Adrenal gland (tissue), 5 donors: ENCODE results near the gene PERM1.

ENCODE experiments used
- POLR2A ChIP-seq, 2 donors: fragments of 450-650 bp; IDR thresholded peaks; one replicate each; pipeline ENCODE4 v1.6.1; 2017; ENCODE audit warnings: antibody characterized with exemption in 2 of 2, mild to moderate bottlenecking in 2 of 2, moderate library complexity in 1 of 2
- TF ChIP-seq, protein P1 (sequence below), 6 experiments: fragments of 450-650 bp in 4 of 6; fragments of 200-600 bp in 2 of 6; sonication (generic) in 1 of 6; IDR thresholded peaks; 1 replicate in 5 of 6; 2 replicates in 1 of 6; pipeline versions ENCODE4 v1.5.1 to v1.8.0; 2016 to 2021; ENCODE audit warnings: antibody characterized with exemption in 6 of 6, mild to moderate bottlenecking in 2 of 6, moderate library complexity in 1 of 6
- donor health status: DM: no; HTN: no; CAD: no.

DNA sequence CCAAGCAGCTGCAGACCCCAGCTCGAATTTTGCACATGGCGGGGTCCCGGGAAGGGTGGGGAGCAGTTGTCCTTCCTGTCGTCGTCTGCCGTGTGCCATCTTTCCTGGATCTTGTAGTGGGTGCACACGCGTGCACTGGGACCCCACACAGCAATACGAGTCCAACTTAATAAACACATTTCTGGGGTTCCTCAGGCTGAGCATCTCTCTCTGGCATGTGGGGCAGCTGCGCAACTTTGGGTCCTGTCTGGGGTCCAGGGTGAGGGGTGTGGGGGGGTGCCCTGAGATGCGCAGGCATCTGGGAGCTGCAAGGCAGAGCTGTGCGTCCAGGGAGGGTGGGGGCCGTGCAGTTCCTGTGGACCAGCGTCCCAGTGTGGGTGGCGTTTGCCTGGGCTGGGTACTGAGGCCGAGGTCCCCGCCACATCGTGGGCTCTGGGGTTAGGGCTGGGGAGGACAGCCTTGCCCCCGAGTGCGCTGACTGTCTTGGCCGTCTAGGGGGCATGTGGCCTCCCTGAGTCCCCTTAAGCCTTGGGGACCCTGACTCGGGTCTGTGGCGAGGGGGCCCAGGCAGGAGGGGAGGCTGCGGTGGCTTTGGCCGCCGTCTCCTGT lies 16.3 kb downstream of the PERM1 start:
- TF ChIP-seq, protein P1, sequence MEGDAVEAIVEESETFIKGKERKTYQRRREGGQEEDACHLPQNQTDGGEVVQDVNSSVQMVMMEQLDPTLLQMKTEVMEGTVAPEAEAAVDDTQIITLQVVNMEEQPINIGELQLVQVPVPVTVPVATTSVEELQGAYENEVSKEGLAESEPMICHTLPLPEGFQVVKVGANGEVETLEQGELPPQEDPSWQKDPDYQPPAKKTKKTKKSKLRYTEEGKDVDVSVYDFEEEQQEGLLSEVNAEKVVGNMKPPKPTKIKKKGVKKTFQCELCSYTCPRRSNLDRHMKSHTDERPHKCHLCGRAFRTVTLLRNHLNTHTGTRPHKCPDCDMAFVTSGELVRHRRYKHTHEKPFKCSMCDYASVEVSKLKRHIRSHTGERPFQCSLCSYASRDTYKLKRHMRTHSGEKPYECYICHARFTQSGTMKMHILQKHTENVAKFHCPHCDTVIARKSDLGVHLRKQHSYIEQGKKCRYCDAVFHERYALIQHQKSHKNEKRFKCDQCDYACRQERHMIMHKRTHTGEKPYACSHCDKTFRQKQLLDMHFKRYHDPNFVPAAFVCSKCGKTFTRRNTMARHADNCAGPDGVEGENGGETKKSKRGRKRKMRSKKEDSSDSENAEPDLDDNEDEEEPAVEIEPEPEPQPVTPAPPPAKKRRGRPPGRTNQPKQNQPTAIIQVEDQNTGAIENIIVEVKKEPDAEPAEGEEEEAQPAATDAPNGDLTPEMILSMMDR (IDR thresholded peaks at IDR 0.05): no peak
- TF ChIP-seq POLR2A (IDR thresholded peaks at IDR 0.05): no peak
